ENCODE measurements around the gene RAB1B. TPM values are rescaled to one million over a fixed set of nuclear protein-coding genes. Genes with fewer than 3 reads are reported as not detected.
A peak's percentile ranks its signal among the peaks of the same experiment; 100 is the strongest.

Gene RAB1B
- polyA plus RNA-seq, 3 donors from 2014 or later, result 22.9 to 33.2 (median 25.8) TPM

- no peak overlapping the region for H3K4me3 Mint-ChIP-seq
- H3K27me3 Mint-ChIP-seq (ENCODE audit: low read depth in 3 of 3), result peaks cover 1 to 6% (median 2%) of the 10 kb centered on the region in 3 donors
- H3K36me3 Mint-ChIP-seq, result peaks cover 18 to 49% (median 34%) of the 10 kb centered on the region in 3 donors
- no peaks in the 10 kb centered on the region for H3K9me3 Mint-ChIP-seq
- no peak overlapping the region for H3K27ac Mint-ChIP-seq
- no peak for DNase-seq
- peaks cover 0 to 1% of the 10 kb centered on the region in 2 donors for H3K4me1 Mint-ChIP-seq
Observed at GRCh38 chr11:66230156-66230555, 38.3 kb upstream of the RAB1B start.

- no peaks in the 10 kb centered on the region for H3K9me3 Mint-ChIP-seq
- H3K36me3 Mint-ChIP-seq, result peaks cover 23 to 55% (median 40%) of the 10 kb centered on the region in 3 donors
- DNase-seq, result no peak
- peaks cover 0 to 3% of the 10 kb centered on the region in 2 donors for H3K4me1 Mint-ChIP-seq
- H3K27me3 Mint-ChIP-seq (ENCODE audit: low read depth in 3 of 3), result peaks cover 1 to 6% (median 4%) of the 10 kb centered on the region in 3 donors
- H3K4me3 Mint-ChIP-seq, result no peak overlapping the region
- H3K27ac Mint-ChIP-seq, result no peak overlapping the region
Observed at GRCh38 chr11:66230978-66231377, 37.5 kb upstream of the RAB1B start.

GRCh38 chr11:66231561-66231960 is 36.9 kb upstream of the RAB1B start:
- Mint-ChIP-seq H3K4me3 (no peak overlapping the region), H3K9me3 (no peaks in the 10 kb centered on the region), H3K4me1 (peaks cover 0 to 3% of the 10 kb centered on the region in 2 donors), H3K36me3 (peaks cover 23 to 55% (median 40%) of the 10 kb centered on the region in 3 donors), H3K27ac (no peak overlapping the region), H3K27me3 (ENCODE audit: low read depth in 3 of 3) (peaks cover 1 to 6% (median 4%) of the 10 kb centered on the region in 3 donors)
- DNase-seq, result no peak

GRCh38 chr11:66232769-66233168 is 35.7 kb upstream of the RAB1B start:
- Mint-ChIP-seq H3K36me3 (peaks cover 28 to 59% (median 44%) of the 10 kb centered on the region in 3 donors), H3K27ac (no peak overlapping the region), H3K4me1 (peaks cover 7 to 11% of the 10 kb centered on the region in 2 donors), H3K9me3 (no peaks in the 10 kb centered on the region), H3K4me3 (no peak overlapping the region), H3K27me3 (ENCODE audit: low read depth in 3 of 3) (peaks cover 4 to 6% (median 6%) of the 10 kb centered on the region in 3 donors)
- no peak for DNase-seq

- Mint-ChIP-seq H3K4me1 (peaks cover 13 to 17% of the 10 kb centered on the region in 2 donors), H3K27me3 (ENCODE audit: low read depth in 3 of 3) (peaks cover 4 to 6% (median 6%) of the 10 kb centered on the region in 3 donors), H3K36me3 (peaks cover 28 to 57% (median 44%) of the 10 kb centered on the region in 3 donors), H3K9me3 (no peaks in the 10 kb centered on the region), H3K4me3 (no peak overlapping the region), H3K27ac (no peak overlapping the region)
- DNase-seq, result no peak
Observed at GRCh38 chr11:66233301-66233700, 35.1 kb upstream of the RAB1B start.

- no peak overlapping the region for H3K4me3 Mint-ChIP-seq
- H3K27ac Mint-ChIP-seq, result no peak overlapping the region
- H3K9me3 Mint-ChIP-seq, result no peaks in the 10 kb centered on the region
- H3K36me3 Mint-ChIP-seq, result peaks cover 22 to 60% (median 40%) of the 10 kb centered on the region in 3 donors
- peaks cover 27 to 30% of the 10 kb centered on the region in 2 donors for H3K4me1 Mint-ChIP-seq
- DNase-seq, result no peak
- peaks cover 4 to 8% (median 4%) of the 10 kb centered on the region in 3 donors for H3K27me3 Mint-ChIP-seq (ENCODE audit: low read depth in 3 of 3)
Observed at GRCh38 chr11:66235141-66235540, 33.3 kb upstream of the RAB1B start.

GRCh38 chr11:66237867-66238266 is 30.6 kb upstream of the RAB1B start:
- H3K27me3 Mint-ChIP-seq (ENCODE audit: low read depth in 3 of 3), result peaks cover 3 to 9% (median 8%) of the 10 kb centered on the region in 3 donors
- H3K27ac Mint-ChIP-seq, result peak overlapping the region; percentile 78 to 88 (median 88)
- H3K4me3 Mint-ChIP-seq, result peak overlapping the region; percentile 52 to 80 (median 58)
- DNase-seq, result no peak
- H3K4me1 Mint-ChIP-seq, result peaks cover 27 to 30% of the 10 kb centered on the region in 2 donors
- H3K9me3 Mint-ChIP-seq, result no peaks in the 10 kb centered on the region
- peaks cover 19 to 49% (median 30%) of the 10 kb centered on the region in 3 donors for H3K36me3 Mint-ChIP-seq

GRCh38 chr11:66238786-66239413 is 29.5 kb upstream of the RAB1B start:
- peaks cover 0 to 10% (median 9%) of the 10 kb centered on the region in 3 donors for H3K27me3 Mint-ChIP-seq (ENCODE audit: low read depth in 3 of 3)
- no peaks in the 10 kb centered on the region for H3K9me3 Mint-ChIP-seq
- peaks cover 27 to 30% of the 10 kb centered on the region in 2 donors for H3K4me1 Mint-ChIP-seq
- H3K4me3 Mint-ChIP-seq, result peak overlapping the region in 4 of 5 donors; percentile 38 to 80 (median 50)
- peak overlapping the region; percentile 7 to 88 (median 71) for H3K27ac Mint-ChIP-seq
- DNase-seq, result peak in 2 of 3 donors; percentile 19 to 21
- H3K36me3 Mint-ChIP-seq, result peaks cover 19 to 39% (median 24%) of the 10 kb centered on the region in 3 donors

- Mint-ChIP-seq H3K36me3 (peaks cover 15 to 35% (median 20%) of the 10 kb centered on the region in 3 donors), H3K27me3 (ENCODE audit: low read depth in 3 of 3) (peaks cover 0 to 12% (median 8%) of the 10 kb centered on the region in 3 donors), H3K9me3 (no peaks in the 10 kb centered on the region), H3K27ac (peak overlapping the region in 4 of 6 donors; percentile 35 to 72 (median 59)), H3K4me1 (peaks cover 27 to 30% of the 10 kb centered on the region in 2 donors), H3K4me3 (peak overlapping the region in 3 of 5 donors; percentile 14 to 55 (median 21))
- no peak for DNase-seq
Observed at GRCh38 chr11:66239511-66239910, 28.9 kb upstream of the RAB1B start.

GRCh38 chr11:66239998-66240780 is 28.2 kb upstream of the RAB1B start:
- no peak for DNase-seq

GRCh38 chr11:66240781-66241136 is 27.7 kb upstream of the RAB1B start:
- Mint-ChIP-seq H3K27me3 (ENCODE audit: low read depth in 3 of 3) (peaks cover 0 to 11% (median 8%) of the 10 kb centered on the region in 3 donors), H3K36me3 (peaks cover 10 to 27% (median 10%) of the 10 kb centered on the region in 3 donors), H3K9me3 (no peaks in the 10 kb centered on the region), H3K27ac (no peak overlapping the region), H3K4me1 (peaks cover 27% of the 10 kb centered on the region in 2 donors), H3K4me3 (no peak overlapping the region)
- DNase-seq, result no peak

More at GRCh38 chr11:66239998-66240780, 28.2 kb upstream of the RAB1B start:
- Mint-ChIP-seq H3K4me1 (peaks cover 27 to 29% of the 10 kb centered on the region in 2 donors), H3K27me3 (ENCODE audit: low read depth in 3 of 3) (peaks cover 0 to 12% (median 8%) of the 10 kb centered on the region in 3 donors), H3K27ac (peak overlapping the region in 2 of 6 donors; percentile 45 to 72), H3K4me3 (no peak overlapping the region), H3K9me3 (no peaks in the 10 kb centered on the region), H3K36me3 (peaks cover 15 to 33% (median 15%) of the 10 kb centered on the region in 3 donors)

GRCh38 chr11:66242095-66242765 is 26.2 kb upstream of the RAB1B start:
- Mint-ChIP-seq H3K4me3 (no peak overlapping the region), H3K27me3 (ENCODE audit: low read depth in 3 of 3) (peaks cover 0 to 11% (median 7%) of the 10 kb centered on the region in 3 donors), H3K9me3 (no peaks in the 10 kb centered on the region), H3K27ac (no peak overlapping the region), H3K4me1 (peaks cover 24 to 25% of the 10 kb centered on the region in 2 donors), H3K36me3 (peaks cover 8 to 25% (median 10%) of the 10 kb centered on the region in 3 donors)
- no peak for DNase-seq

GRCh38 chr11:66243782-66244535 is 24.5 kb upstream of the RAB1B start:
- H3K4me1 Mint-ChIP-seq, result peaks cover 8% of the 10 kb centered on the region in 2 donors
- no peak for DNase-seq
- no peak overlapping the region for H3K4me3 Mint-ChIP-seq
- H3K9me3 Mint-ChIP-seq, result no peaks in the 10 kb centered on the region
- peaks cover 5 to 21% (median 5%) of the 10 kb centered on the region in 3 donors for H3K36me3 Mint-ChIP-seq
- peaks cover 1 to 11% (median 2%) of the 10 kb centered on the region in 3 donors for H3K27me3 Mint-ChIP-seq (ENCODE audit: low read depth in 3 of 3)
- H3K27ac Mint-ChIP-seq, result no peak overlapping the region

All from immature natural killer cell (primary cell).